CD4-positive, alpha-beta T cell treated with Interferon gamma for 1 hour (primary cell): ENCODE data around the gene CNTNAP2.

Source experiments
- DNase-seq: peaks from one replicate; pipeline ENCODE4 v3.0.0-alpha.2; 2020

CNTNAP2 gene

DNA sequence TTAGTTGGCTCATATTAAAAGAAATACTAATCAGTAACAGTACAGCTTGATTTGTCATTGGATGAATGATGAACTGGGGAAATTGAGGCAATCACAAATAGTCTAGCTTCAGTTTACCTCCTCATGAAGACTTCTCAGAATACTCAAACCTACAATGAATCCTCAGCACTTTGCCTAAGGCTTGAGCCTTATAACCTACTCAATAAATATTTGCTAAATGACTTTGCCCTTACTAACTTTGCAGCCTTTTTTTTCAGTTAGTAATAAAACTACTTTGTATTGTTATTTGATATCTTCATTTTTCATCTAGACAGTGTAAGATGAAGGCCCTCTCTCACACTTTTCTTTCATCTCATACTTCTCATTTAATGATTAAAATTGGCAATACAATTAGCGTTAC lies 1311.5 kb downstream of the CNTNAP2 start:
- DNase-seq, result no peak

DNA sequence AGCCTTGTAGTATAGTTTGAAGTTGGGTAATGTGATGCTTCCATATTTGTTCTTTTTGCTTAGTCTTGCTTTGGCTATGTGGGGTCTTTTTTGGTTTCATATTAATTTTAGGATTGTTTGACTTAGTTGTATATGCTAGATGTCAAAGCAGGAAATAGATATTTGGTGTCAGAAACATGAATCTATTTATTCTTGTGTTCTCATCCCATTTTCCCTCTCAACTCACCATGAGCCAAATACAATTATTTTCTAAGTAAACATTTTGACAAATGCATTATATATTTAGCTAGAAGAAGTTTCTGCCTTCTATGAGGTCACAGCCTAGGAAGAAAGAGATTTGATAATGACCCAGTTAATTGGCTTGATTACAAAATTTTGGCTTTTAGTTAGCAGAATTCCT lies 1313.4 kb downstream of the CNTNAP2 start:
- no peak for DNase-seq

DNA sequence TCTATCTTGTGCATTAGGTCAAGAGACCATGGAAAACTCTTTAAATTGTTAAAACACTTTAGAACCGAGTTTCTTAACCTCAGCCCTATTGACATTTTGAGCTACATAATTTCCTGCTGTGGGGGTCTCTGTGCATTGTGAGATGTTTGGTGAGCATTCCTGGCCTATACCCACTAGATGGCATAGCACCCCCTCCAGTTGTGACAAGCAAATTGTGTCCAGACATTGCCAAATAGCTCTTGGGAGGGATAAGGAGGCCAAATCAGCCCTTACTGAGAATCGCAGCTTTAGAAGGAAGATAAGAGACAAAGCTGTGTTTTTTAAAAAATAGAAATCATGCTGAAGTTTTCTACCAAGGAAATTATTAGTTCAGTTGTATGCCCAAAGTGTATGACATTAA lies 1315.5 kb downstream of the CNTNAP2 start:
- no peak for DNase-seq

DNA sequence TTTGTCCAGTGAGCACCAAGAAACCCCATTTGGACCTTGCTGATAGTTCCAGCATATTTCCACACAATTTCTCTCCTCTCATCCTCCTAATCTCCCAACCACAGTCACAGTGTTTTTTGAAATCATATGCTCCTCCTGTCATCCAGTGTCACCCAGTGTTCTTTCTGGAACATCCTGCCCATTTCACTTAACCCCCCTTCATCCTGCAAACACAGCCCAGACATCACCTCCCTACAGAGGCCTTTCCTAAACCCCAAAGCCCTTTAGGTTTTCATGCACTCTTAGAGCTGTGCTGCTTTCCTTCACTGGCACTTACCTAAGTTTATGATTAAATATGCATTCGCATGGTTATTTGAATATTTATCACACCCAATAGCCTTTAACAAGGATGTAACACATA lies 1316.0 kb downstream of the CNTNAP2 start:
- DNase-seq, result no peak

DNA sequence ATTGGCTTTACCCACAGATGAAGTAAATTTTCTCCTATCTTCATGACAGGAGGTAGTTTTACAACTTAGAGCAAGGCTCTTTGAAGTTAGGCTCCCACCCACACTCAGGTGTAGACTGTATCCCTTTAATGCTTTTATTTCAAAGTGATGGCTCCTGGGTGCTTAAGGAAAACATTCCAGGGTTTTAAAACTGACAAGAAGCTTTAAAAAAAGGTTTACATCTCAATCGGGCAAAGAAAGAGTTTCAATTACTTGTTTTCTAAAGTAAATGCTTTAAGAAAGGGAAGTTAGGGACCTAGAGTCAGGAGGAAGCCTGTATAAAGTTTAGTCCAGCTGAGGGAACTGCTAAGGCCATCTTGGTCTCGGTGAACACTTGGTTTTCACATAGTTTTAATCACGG lies 1320.1 kb downstream of the CNTNAP2 start:
- no peak for DNase-seq

GRCh38 chr7:147438216-147438615 lies 1321.6 kb downstream of the CNTNAP2 start:
- DNase-seq, result no peak

DNA sequence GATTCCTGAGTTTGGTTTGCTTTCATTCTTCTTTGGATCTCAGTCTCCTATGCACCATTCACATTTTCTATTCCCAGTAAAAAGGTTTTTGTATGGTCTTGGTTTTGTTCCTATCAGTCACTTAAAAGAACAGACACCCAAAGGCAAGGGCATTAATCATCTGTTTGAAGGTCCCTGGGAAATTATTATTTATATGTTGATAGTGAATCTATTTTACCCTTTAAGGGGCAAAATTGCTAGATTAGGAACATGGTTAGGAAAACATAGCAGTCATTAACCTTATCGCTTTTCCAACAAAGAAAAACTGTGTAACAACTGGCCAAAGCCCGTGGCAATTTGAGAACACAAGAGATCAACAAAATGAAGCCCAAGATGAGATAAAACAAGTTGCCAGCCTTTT lies 1327.3 kb downstream of the CNTNAP2 start:
- DNase-seq, result no peak

- DNase-seq, result no peak
These were observed 1336.2 kb downstream of the CNTNAP2 start for GRCh38 chr7:147452816-147453215.

DNA sequence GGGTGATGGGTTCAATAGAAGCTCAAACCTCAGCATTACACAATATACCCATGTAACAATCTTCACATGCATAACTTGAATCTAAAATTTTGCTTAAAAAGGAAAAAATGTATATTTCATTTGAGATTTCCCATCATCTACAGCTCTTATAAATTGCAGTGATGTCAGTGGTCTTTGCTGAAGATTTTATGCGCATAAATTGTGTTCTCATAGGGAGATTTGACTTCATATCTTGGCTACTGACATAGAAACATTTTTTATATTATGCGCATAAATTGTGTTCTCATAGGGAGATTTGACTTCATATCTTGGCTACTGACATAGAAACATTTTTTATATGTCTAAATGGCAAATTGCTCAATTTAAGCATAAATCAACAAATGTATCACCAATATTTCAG lies 1348.6 kb downstream of the CNTNAP2 start:
- no peak for DNase-seq

- no peak for DNase-seq
These were observed 1356.0 kb downstream of the CNTNAP2 start for GRCh38 chr7:147472556-147472955.

DNA sequence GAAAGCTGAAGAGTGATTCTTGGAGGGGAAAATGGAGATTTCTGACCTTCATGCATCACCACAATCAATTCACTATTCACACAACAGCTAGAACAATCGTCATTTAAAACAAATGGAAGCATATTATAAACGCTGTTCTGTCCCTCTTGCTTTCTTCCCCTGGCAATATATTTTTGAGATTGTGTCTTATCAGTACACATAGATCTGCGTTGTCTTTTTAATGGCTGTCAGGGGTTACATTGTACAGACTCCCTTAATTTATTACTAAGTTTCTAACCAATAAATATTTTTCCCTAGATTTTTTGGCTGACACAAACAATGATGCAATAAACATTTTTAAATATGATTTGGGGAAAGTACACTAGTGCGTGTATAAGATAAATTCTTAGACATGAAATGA lies 1358.3 kb downstream of the CNTNAP2 start:
- DNase-seq, result no peak

GRCh38 chr7:147477526-147477925 lies 1360.9 kb downstream of the CNTNAP2 start:
- no peak for DNase-seq

GRCh38 chr7:147478796-147479195 lies 1362.2 kb downstream of the CNTNAP2 start:
- DNase-seq, result no peak

DNA sequence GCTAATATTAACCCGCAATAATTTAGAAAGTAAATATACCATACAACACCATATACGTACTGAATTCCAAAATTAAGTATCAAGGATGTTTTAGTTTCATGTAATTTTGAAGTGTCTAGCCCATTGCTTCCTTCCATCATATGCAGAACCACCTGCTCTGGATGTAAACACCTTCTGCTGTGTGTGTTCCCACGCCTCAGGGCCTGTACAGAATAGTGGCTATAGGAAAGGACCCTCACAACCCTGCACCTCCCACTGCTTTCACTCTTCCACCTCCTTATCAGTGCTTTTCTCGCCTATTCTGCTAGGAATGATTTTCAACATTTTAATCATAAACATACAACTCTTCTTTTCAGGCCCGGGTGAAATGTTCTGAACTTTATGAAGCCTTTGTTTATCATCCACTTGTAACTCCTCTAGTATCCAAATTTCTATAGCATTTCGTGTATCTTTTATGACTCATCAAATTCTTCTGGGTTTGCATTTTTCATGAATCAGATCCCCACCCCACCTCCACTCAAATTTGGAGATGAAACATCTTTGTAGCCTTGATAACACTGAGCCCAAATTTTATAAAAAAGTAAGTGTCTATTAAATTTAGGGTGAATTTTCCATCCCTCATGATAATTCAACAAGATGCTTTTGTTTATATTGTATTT lies 1367.2 kb downstream of the CNTNAP2 start:
- DNase-seq, result no peak

DNA sequence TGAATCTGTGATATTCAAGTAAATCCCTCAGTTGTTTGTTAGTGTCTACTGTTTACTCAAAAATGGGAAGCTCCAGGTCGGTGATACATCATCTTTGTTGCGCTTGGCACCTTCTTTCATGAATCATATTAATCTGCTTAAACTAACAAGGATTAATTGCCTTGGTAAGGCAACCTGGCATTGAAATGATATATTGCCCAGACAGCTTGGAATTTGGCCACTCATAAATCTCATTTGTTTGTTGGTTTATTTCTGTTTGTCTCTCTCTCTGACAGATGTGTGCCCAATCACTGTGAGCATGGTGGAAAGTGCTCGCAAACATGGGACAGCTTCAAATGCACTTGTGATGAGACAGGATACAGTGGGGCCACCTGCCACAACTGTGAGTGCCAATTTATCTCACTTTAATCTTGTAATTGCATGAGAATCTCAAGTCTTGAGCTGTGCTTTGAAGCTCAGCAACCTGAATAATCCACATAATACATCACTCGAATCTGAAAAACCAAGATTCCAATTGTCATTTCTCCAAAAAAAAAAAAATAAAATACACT lies 1369.1 kb downstream of the CNTNAP2 start:
- DNase-seq, result no peak

DNA sequence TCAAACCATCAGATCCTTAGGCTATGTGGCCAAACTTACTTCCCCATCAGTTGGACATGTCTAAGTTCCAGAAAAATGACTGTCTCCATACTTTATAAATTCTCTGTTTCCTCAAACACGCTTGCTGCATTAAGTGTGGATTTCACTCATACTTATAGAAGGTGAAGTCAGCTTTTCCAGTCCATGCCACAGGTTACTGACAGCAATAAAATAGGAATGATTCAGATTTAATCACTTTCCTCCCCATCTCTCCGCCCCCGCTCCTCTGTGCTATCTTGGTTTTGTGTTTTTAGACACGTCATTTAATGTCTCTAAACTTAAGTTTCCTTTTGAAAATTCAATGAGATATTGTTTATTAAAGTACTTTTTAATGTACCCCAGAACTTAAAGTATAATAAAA lies 1376.0 kb downstream of the CNTNAP2 start:
- no peak for DNase-seq

- no peak for DNase-seq
These were observed 1379.6 kb downstream of the CNTNAP2 start for GRCh38 chr7:147496209-147496608.

GRCh38 chr7:147497246-147497645 lies 1380.6 kb downstream of the CNTNAP2 start:
- no peak for DNase-seq

DNA sequence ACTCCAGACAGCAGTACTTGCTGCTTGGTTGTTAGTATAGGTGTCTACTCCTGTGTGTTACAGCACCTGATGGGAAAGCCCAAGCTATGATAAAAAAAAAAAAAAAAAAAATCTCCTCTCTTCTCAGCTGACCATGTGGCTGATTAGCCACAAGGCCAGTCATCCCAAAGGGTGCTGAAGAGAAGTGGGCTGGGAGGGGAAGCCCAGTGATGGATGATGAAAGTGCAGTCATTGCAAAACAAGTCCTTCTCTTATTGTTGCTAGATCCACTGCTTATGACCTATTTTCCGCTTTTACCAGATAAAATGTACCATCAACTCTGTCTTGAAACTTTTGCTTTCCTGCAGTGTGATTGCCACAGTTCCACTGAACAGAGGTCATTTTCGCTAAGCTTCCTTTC lies 1381.5 kb downstream of the CNTNAP2 start:
- DNase-seq, result no peak

DNA sequence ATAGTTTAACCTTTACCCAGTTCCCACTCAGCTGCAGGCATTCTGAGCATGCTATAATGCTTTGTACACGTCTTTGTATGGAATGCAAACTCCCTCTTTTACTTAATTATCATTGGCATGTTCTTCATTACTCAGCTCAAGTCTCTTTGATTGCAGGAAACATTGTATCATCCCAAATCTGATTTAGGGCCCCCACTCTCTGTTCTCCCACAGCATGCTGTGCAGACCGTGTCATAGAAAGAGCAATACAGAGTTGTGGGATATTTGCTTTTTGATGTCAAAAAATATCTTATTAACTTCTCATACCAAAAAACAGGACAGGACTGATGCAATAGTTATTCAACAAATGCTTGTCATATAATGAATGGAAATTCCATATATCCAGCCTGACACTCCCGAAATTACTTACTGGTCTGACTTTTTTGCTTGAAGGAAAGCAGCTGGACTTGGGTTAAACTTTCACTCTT lies 1392.5 kb downstream of the CNTNAP2 start:
- no peak for DNase-seq

DNA sequence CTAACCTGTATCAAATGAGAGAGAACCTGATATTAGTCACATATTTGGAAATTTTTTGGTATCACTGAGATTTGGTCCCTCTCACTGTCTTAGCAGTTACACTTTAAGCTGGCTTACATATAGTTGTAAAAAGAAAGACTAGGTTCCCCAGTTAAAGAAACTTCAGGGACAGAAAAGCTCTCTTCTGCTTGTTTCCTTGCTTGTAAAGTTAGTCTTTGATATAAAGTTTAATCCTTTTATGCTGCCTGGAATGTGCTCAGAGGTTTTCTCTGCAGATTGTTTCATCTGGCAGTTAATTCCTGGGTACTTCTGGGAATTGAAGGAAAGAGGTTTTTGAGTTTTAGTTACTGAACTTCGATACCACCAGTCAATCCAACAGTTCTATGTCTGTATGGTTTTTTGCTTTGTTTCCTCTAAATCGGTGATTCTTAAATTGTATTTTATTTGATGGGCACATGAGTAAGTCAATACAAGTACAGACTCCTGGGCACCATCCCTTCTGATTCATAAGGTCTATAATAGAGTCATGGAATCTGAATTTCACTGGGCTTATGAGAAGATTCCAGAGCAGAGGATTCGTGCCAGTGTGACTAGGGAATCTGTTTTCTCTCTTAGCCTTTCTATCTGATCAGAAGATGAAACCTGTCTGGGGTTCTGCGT lies 1393.1 kb downstream of the CNTNAP2 start:
- DNase-seq, result no peak

DNA sequence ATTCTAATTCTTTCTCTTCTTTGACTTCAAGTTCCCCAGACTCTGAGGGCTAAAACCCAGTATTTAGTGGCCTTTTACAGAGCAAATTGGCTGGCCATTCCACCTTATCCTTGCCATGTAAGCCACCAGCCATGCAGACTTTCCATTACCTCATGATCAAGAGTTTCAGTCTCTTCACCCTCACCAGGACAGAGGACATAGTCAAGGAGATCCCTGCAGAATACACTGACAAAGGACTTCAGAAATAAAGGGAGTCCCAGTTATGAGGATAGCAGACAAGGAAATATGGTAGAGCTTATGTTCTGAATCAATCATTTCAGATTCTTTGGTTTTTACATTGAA lies 1393.6 kb downstream of the CNTNAP2 start:
- no peak for DNase-seq

GRCh38 chr7:147510923-147511322 lies 1394.3 kb downstream of the CNTNAP2 start:
- no peak for DNase-seq

DNA sequence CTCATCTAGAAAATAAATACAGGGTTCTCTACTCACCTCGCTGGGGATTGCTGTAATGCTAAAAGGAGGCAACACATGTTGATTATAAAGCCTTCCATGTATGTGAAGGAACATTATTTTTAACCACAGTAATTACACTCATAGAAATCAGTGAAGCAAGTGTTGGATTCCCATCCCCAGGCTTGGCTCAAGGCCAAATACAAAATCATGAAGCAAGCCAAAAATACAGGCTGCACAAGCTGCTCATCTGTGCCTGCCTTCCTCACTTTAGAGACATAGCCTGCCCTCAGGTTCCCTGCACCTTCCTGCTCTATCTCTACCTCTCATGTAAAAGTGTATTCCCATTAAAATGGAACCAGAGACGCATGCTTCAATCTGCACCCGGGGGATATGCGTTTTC lies 1396.8 kb downstream of the CNTNAP2 start:
- DNase-seq, result no peak

DNA sequence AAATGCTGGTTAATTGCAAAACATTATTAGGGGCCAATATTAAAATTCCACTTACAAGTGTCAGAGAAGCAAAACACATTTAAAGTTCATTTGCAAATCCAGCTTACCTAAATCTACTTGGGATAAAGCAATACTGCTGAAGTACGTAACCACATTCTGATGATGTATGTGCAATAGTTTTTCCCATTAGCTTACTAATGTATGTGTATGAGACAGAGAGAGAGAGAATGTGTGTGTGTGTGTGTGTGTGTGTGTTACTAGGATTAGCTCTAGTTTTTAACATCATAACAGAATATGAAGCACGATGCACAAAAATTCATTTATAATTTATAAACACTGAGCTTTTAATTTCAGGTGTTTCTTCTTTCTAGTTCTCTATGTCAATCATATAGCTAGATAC lies 1399.8 kb downstream of the CNTNAP2 start:
- DNase-seq, result no peak
